Keratinocyte (primary cell): Measurements from ENCODE around the gene IL22RA1. TPM values are rescaled to one million over a fixed set of nuclear protein-coding genes. Genes with fewer than 3 reads are reported as not detected.

ENCODE experiments used
- DNase-seq: peaks from one replicate; pipeline ENCODE4 v3.0.0-alpha.2; 2011; ENCODE audit warnings: low read depth, missing footprints, low spot score
- FAIRE-seq: peaks from 2 replicates; lab custom pipeline; 2011; peaks lifted over from hg19 to GRCh38; lab: Jason Lieb, UNC
- H2AFZ ChIP-seq: 2 replicates; pipeline ENCODE4 v1.6.0; 2012; ENCODE audit warnings: low read length, control low read depth, inconsistent platforms; ENCODE audit not compliant: control insufficient read depth
- H3K27ac ChIP-seq: 2 replicates; pipeline ENCODE4 v1.5.1; 2011; ENCODE audit warnings: low read length; ENCODE audit not compliant: control insufficient read depth, insufficient read depth
- H3K27me3 ChIP-seq: 3 replicates; pipeline ENCODE4 v1.6.0; 2011; ENCODE audit warnings: low read length; ENCODE audit not compliant: control insufficient read depth, insufficient read depth; ENCODE audit errors: extremely low read depth
- H3K36me3 ChIP-seq, 2 experiments: 2 replicates in 1 of 2; 3 replicates in 1 of 2; pipeline ENCODE4 v1.5.1; 2011; ENCODE audit warnings: low read length in 2 of 2, mild to moderate bottlenecking in 1 of 2; ENCODE audit not compliant: control insufficient read depth in 2 of 2, insufficient read depth in 2 of 2; ENCODE audit errors: extremely low read depth in 1 of 2
- H3K4me1 ChIP-seq: 3 replicates; pipeline ENCODE4 v1.5.1; 2011; ENCODE audit warnings: low read length; ENCODE audit not compliant: control insufficient read depth, insufficient read depth; ENCODE audit errors: extremely low read depth
- H3K4me2 ChIP-seq: 3 replicates; pipeline ENCODE4 v1.6.0; 2011; ENCODE audit warnings: low read depth, low read length; ENCODE audit not compliant: control insufficient read depth, insufficient read depth; ENCODE audit errors: extremely low read depth
- H3K4me3 ChIP-seq, 3 experiments: fragments of 200-600 bp in 1 of 3; sonication (generic) in 1 of 3; 2 replicates in 2 of 3; 3 replicates in 1 of 3; pipeline ENCODE4 v1.5.1; 2011 to 2016; ENCODE audit warnings: low read length in 3 of 3, mild to moderate bottlenecking in 3 of 3, control low read depth in 2 of 3, inconsistent platforms in 1 of 3, low read depth in 1 of 3, mixed read lengths in 1 of 3, mixed run types in 1 of 3, moderate library complexity in 1 of 3; ENCODE audit not compliant: control insufficient read depth in 2 of 3, insufficient read depth in 2 of 3; ENCODE audit errors: extremely low read depth in 1 of 3
- H3K79me2 ChIP-seq: 2 replicates; pipeline ENCODE4 v1.6.0; 2012; ENCODE audit warnings: low read length; ENCODE audit not compliant: control insufficient read depth, insufficient read depth
- H3K9ac ChIP-seq: 3 replicates; pipeline ENCODE4 v1.6.0; 2011; ENCODE audit warnings: low read length; ENCODE audit not compliant: control insufficient read depth, insufficient read depth; ENCODE audit errors: extremely low read depth
- H3K9me1 ChIP-seq: 3 replicates; pipeline ENCODE4 v1.6.0; 2011; ENCODE audit warnings: low read length; ENCODE audit not compliant: control insufficient read depth, insufficient read depth; ENCODE audit errors: extremely low read depth
- H3K9me3 ChIP-seq: 2 replicates; pipeline ENCODE4 v1.5.1; 2012; ENCODE audit warnings: low read depth, low read length; ENCODE audit not compliant: control insufficient read depth
- H4K20me1 ChIP-seq: 3 replicates; pipeline ENCODE4 v1.6.0; 2011; ENCODE audit warnings: low read length; ENCODE audit not compliant: control insufficient read depth, insufficient read depth; ENCODE audit errors: extremely low read depth
- EZH2 ChIP-seq: IDR thresholded peaks from one replicate; pipeline ENCODE4 v1.6.1; 2012; ENCODE audit warnings: inconsistent platforms, mild to moderate bottlenecking, low read length, moderate library complexity
- dilution Hi-C: fragments of 300-500 bp; cut with MboI; formaldehyde crosslinking; loops from one replicate; pipeline ENCODE4 v1.7.0; 2020; ENCODE audit warnings: low sequenced_read_pairs; ENCODE audit not compliant: extremely low pct_ligation_motif_present
- polyA plus RNA-seq, 5 experiments: library from polyadenylated mRNA; depleted of rRNA in 3 of 5; stranded (reverse) in 3 of 5; stranded (forward) in 1 of 5; unstranded in 1 of 5; fragments of >200 nt; gene quantifications; 1 replicate in 1 of 5; 2 replicates in 3 of 5; 3 replicates in 1 of 5; pipeline versions ENCODE4 v1.2.1 to v1.2.3, GENCODE V29; 2011 to 2012; ENCODE audit warnings: missing spikeins in 2 of 5, low read depth in 1 of 5, low replicate concordance in 1 of 5
- TF ChIP-seq, protein P1 (sequence below), 3 experiments: IDR thresholded peaks in 1 of 3; conservative IDR thresholded peaks in 1 of 3; optimal IDR thresholded peaks in 1 of 3; 2 replicates in 2 of 3; 3 replicates in 1 of 3; pipeline versions ENCODE3 to v1.5.1; 2011; ENCODE audit warnings: low read length in 3 of 3, mild to moderate bottlenecking in 3 of 3, moderate library complexity in 2 of 3, control low read depth in 1 of 3, inconsistent platforms in 1 of 3; ENCODE audit not compliant: insufficient read depth in 2 of 3; ENCODE audit errors: extremely low read depth in 1 of 3

IL22RA1 gene
- polyA plus RNA-seq, 1 donor (not counting 4 experiments of a cell fraction or from before 2014, with no cell fraction given), result 1.7 TPM

DNA sequence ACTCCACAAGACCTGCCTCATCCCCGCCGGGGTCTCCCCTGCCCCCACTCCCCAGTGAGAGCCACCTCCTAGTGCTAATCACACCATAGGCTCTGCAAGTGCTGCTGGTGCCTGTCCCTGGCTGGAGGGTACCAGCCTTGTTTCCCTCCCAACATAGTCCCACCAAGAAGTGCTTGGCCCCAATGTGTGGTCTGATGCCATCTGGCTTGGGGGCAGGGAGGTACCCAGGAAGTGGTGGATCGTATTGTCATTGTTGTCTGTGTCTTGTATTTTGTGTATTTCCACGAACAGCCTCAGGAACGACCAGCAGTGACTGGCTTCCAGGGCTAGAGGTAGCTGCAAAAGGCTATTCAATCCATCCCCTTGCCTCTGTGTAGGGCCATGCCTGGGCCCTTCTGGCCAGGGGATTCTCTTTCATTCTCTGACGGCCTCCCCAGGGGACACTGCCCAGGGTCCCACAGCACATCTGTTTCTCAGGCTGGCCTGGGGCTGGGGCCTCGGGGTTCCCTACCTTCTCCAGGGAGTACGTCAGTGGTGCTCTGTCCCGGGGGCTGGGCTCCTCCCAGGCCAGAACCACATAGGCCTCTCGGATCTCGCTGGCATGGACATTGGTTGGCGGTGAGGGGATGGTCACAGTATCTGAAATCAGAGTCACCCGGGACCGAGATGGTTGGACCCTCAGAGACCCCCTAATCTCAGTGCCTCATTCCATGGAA is 53.8 kb downstream of the IL22RA1 start:
- Histone ChIP-seq H3K36me3 (no peaks in the 10 kb centered on the region), H3K4me2 (no peak overlapping the region), H3K27ac (no peak overlapping the region), H2AFZ (no peak overlapping the region), H3K9me1 (no peaks in the 10 kb centered on the region), H4K20me1 (no peaks in the 10 kb centered on the region), H3K4me1 (peaks cover 6% of the 10 kb centered on the region), H3K27me3 (peaks cover 14% of the 10 kb centered on the region), H3K4me3 (no peak overlapping the region), H3K9ac (no peak overlapping the region), H3K9me3 (no peaks in the 10 kb centered on the region), H3K79me2 (no peaks in the 10 kb centered on the region)
- dilution Hi-C loops, result no loop called here
- TF ChIP-seq, protein P1, sequence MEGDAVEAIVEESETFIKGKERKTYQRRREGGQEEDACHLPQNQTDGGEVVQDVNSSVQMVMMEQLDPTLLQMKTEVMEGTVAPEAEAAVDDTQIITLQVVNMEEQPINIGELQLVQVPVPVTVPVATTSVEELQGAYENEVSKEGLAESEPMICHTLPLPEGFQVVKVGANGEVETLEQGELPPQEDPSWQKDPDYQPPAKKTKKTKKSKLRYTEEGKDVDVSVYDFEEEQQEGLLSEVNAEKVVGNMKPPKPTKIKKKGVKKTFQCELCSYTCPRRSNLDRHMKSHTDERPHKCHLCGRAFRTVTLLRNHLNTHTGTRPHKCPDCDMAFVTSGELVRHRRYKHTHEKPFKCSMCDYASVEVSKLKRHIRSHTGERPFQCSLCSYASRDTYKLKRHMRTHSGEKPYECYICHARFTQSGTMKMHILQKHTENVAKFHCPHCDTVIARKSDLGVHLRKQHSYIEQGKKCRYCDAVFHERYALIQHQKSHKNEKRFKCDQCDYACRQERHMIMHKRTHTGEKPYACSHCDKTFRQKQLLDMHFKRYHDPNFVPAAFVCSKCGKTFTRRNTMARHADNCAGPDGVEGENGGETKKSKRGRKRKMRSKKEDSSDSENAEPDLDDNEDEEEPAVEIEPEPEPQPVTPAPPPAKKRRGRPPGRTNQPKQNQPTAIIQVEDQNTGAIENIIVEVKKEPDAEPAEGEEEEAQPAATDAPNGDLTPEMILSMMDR (optimal IDR thresholded peaks at IDR 0.05 in 1 of 3, IDR thresholded peaks at IDR 0.05 in 1 of 3, conservative IDR thresholded peaks at IDR 0.05 in 1 of 3; ENCODE audit: extremely low read depth in 1 of 3, insufficient read depth in 2 of 3, low read length in 3 of 3), result no peak
- no peak for TF ChIP-seq EZH2
- DNase-seq (no peak), FAIRE-seq (no peak)

- dilution Hi-C loops, result no loop called here
- Histone ChIP-seq H3K27me3 (peaks cover 14% of the 10 kb centered on the region), H3K9ac (no peak overlapping the region), H3K36me3 (no peaks in the 10 kb centered on the region), H3K9me1 (no peaks in the 10 kb centered on the region), H3K4me3 (no peak overlapping the region), H3K4me2 (no peak overlapping the region), H2AFZ (no peak overlapping the region), H3K4me1 (peaks cover 6% of the 10 kb centered on the region), H3K9me3 (no peaks in the 10 kb centered on the region), H3K79me2 (no peaks in the 10 kb centered on the region), H3K27ac (no peak overlapping the region), H4K20me1 (no peaks in the 10 kb centered on the region)
- no peak for FAIRE-seq
- DNase-seq, result no peak
- TF ChIP-seq, protein P1 (optimal IDR thresholded peaks at IDR 0.05 in 1 of 3, IDR thresholded peaks at IDR 0.05 in 1 of 3, conservative IDR thresholded peaks at IDR 0.05 in 1 of 3; ENCODE audit: extremely low read depth in 1 of 3, insufficient read depth in 2 of 3, low read length in 3 of 3), result no peak
- no peak for TF ChIP-seq EZH2
Observed at GRCh38 chr1:24086466-24086865, 56.5 kb downstream of the IL22RA1 start.
